HTERT RPE-1 (cell line): Measurements from ENCODE around the gene CPO.

Source experiments
- in situ Hi-C: fragments of 300-500 bp; cut with MboI; formaldehyde crosslinking; loops from 4 replicates; pipeline ENCODE4 v1.14.3; 2020; ENCODE audit warnings: low sequenced_read_pairs

CPO gene

DNA sequence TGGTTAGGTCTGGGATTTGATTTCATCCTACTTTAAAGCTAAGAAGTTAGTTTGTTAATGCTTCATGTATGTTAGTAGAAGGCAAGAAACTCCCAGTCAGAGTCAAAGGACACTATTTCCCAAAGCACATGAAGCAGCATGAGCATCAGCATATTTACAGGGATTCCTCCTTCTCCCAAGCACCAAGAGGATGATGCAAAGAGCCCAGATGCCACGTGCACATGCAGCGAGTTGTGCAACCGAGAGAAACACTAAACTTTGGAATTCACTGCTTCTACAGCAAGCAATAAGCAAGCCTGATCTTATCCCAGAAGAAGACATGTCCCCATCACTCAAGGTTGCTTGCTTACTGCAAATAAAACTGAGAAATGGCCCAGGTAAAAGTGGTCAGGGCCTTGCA, 32.5 kb downstream of the CPO start:
- in situ Hi-C loops, result no loop called here

- in situ Hi-C loops, result no loop called here
These were observed 35.2 kb downstream of the CPO start for GRCh38 chr2:206974551-206974950.

GRCh38 chr2:206978746-206979145, 39.4 kb downstream of the CPO start:
- in situ Hi-C loops, result no loop called here

GRCh38 chr2:206979365-206979764, 40.0 kb downstream of the CPO start:
- in situ Hi-C loops, result no loop called here

- in situ Hi-C loops, result no loop called here
These were observed 40.6 kb downstream of the CPO start for GRCh38 chr2:206979922-206980321.

GRCh38 chr2:206980413-206980812, 41.1 kb downstream of the CPO start:
- in situ Hi-C loops, result no loop called here

GRCh38 chr2:206981086-206981674, 41.9 kb downstream of the CPO start:
- in situ Hi-C loops, result no loop called here

DNA sequence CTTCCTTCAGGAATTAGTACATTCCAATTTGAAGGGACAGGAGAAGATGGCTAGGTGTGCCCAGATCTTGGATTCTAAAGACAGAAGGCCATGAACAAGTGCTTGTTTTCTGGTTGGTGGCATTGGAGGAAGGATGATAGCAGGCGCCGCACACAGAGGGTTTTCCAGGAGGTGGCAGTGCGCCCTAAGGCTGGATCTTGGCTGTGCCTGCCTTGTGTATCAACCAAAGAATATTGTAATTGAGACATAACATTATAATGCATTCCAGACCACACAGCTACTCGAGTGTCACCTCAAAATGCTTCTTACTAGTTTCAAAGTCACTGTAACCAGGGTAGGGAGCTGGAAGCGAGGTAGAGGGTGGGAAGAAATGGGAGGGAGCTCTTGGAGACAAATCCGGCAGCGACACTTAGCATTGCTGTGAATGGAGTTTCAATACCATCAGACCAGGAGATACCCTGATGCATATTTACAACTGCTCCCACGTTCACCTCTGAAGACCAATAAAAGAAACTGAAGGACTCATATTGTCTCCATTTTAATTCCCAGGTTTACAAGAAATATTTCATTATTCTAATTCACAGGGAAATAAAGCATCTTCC, 42.5 kb downstream of the CPO start:
- in situ Hi-C loops, result no loop called here

GRCh38 chr2:206982360-206982955, 43.1 kb downstream of the CPO start:
- in situ Hi-C loops, result no loop called here

- in situ Hi-C loops, result no loop called here
These were observed 44.0 kb downstream of the CPO start for GRCh38 chr2:206983161-206983859.

DNA sequence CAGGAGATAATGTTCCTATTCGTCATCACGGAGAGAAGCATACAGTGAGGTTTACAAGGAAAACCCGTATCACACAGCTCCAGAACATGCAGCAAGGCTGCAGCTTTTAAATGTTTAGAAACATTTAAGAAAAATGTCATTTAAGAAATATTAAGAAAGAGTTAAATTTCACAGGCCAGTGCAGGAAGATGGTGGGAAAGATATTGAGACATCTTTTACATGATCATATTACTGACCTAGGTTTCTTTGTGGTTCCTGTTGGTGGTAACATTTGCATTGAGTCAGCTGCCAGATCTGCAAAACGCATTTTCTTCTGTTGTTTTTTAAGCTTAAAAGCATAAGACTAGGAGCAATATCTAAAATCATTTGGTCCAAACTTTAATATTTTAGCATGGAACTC, 44.9 kb downstream of the CPO start:
- in situ Hi-C loops, result no loop called here

DNA sequence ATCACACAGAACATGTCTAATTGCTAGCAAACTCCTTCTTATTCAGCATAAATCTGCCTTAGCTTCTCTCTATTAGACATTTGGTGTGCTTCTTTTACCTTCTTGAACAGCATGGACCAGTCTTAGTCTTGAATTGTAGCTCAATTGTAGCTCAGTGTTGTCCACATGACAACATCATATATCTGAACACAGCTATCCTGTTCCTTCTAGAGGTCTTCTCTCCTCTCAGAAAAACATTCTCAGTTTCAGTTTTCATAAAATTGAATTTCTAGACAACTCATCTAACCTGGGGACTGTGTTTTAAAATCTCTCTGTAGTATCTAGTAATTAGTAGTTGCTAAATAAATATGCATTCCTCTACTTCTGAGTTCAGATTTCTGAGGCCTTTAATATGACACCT, 47.6 kb downstream of the CPO start:
- in situ Hi-C loops, result no loop called here

DNA sequence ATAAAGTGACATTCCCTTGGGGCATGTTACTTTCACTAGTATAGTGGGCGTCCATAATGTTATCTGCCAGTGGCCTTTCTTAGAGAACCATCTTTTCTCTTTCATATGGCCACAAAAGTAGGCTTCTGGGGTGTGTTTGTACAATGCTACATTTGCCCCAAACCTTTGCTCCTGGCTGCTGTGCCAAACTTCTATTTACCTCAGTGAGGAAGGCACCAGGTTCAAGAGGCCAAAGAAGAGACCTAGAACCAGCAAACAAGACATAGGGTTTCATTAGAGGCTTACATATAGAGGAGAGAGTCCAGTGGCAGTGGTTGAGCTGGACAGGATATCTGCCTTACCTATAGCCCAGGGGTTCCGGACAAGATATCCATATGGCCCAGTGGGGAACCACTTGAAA, 48.5 kb downstream of the CPO start:
- in situ Hi-C loops, result no loop called here

- in situ Hi-C loops, result no loop called here
These were observed 49.6 kb downstream of the CPO start for GRCh38 chr2:206988884-206989283.

GRCh38 chr2:206989311-206989710, 50.0 kb downstream of the CPO start:
- in situ Hi-C loops, result no loop called here

DNA sequence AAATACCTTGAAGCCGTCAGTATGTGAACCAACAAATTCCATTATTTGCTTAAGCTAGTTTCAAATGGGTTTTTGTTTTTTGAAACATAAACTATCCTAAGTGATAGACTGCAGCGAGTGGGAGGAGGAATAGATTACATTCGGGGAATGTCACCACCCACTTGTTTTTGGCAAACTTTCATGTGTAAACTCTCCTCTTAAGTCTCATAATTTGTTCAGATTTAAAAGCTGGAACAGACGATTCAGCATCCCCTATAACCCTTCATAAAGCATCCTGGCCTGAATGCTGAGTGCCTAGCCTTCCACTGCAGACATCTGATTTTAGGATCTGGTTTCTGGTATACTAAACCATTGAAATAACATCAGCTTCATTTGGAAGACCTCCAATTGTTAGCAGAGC, 51.0 kb downstream of the CPO start:
- in situ Hi-C loops, result no loop called here

DNA sequence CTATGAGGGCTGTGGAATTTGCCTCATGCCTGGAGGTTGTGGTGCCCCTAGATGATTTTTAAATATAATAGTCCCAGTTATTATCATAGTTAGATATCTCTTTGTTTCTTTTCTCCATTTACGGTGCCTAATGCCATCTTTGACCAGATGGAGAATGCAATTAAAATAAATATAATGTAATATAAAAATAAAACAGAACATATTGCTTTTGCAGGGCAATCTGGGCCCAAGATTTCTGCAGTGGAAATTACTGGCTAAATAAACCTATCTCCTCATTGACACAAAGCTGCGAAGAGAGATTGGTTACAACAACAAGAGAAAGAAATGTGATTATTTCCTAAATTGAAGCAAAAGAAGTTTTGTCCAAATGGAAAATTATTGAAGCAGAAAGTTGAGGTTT, 51.8 kb downstream of the CPO start:
- in situ Hi-C loops, result no loop called here

DNA sequence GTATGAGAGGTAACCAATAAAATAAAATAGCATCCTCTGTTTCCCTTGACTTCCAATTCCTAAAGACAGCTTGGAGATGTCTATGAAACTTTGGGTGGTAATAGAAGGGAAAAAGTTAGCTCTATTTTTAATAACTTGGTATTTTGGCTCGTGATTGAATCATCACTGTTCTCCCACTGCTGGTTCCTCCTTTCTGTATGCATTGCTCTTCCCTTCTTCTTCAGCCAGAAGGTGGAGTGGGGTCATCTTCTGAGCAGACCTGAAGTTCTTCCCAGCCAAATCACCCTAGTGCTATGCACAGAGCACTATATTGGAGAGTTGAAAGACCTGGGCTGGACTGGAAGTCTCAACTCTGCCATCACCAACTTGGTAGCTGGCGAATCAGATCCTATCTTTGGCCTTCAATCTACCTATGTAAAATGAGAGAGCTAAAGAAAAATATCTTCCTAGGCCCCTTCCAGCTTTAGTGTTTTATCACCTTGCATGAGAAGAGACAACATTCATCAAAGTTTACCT, 54.1 kb downstream of the CPO start:
- in situ Hi-C loops, result no loop called here

GRCh38 chr2:206993964-206994363, 54.6 kb downstream of the CPO start:
- in situ Hi-C loops, result no loop called here

GRCh38 chr2:206996556-206997065, 57.3 kb downstream of the CPO start:
- in situ Hi-C loops, result no loop called here

DNA sequence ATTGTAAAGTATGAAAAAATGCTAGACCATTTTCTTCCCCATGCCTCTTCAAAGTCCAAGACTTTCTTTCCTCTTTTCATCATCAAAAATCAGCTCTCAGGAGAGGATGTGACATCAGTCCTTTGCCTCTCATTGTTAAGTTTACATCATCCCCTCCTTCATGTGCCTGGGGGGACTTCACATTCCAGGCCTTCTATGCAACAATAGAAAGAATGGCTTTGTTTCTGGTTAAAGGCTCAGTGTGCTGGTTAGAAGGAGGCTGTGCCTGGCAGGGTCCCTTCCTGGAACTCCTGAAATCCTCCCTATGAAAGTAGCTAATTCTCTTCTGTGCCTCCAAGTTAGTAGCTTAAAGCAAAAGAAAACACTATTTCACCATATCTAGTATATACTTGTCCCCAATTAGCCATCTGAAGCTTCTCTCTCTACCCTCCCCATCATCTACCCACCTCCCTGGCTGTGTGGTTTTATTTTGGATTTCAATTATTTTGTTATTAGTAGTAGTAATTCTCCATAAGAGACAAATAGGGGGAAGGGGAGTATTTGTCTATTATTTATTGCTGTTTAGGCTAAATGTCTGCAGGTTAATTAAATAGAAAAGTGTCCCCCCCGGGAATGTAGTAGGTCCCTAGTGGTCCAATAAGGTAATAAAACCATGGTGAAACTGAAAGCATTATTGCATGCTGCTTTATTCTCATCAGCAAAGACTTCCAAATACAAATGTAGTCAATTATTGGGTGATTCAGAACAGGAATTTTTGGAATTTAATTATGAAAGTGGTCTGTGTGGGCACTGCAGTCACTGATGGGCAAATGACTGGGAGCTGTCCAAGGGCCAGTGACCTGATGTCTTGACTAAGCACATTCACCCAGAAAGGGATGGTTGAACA, 69.0 kb downstream of the CPO start:
- in situ Hi-C loops, result no loop called here
